PFSK-1 (cell line): ENCODE data around the gene VAV3.

Experiments
- FOXP2 ChIP-seq: optimal IDR thresholded peaks from 2 replicates; pipeline ENCODE3; 2011; ENCODE audit warnings: borderline replicate concordance, control low read depth, inconsistent platforms; ENCODE audit not compliant: insufficient read depth; ENCODE audit errors: extremely low read length, extremely low read depth
- POLR2AphosphoS5 ChIP-seq: IDR thresholded peaks from 2 replicates; pipeline ENCODE4 v1.6.1; 2012; ENCODE audit warnings: low read depth, mild to moderate bottlenecking, control low read depth, low read length, moderate library complexity
- REST ChIP-seq, 2 experiments: IDR thresholded peaks; 2 replicates each; pipeline versions ENCODE4 v1.6.1 to v1.8.0; 2011 to 2012; ENCODE audit warnings: low read depth in 2 of 2, low read length in 2 of 2, control low read depth in 1 of 2, inconsistent platforms in 1 of 2, mild to moderate bottlenecking in 1 of 2, moderate library complexity in 1 of 2; ENCODE audit not compliant: insufficient read depth in 1 of 2
- SIN3A ChIP-seq: IDR thresholded peaks from 2 replicates; pipeline ENCODE4 v1.6.1; 2012; ENCODE audit warnings: mild to moderate bottlenecking, low read length, moderate library complexity, borderline replicate concordance; ENCODE audit not compliant: insufficient read depth
- TAF1 ChIP-seq: IDR thresholded peaks from 2 replicates; pipeline ENCODE4 v1.6.1; 2012; ENCODE audit warnings: low read length, control low read depth, borderline replicate concordance; ENCODE audit not compliant: insufficient read depth

VAV3 gene

GRCh38 chr1:107941531-107941930 is 23.4 kb downstream of the VAV3 start:
- TF ChIP-seq REST (IDR thresholded peaks at IDR 0.05; ENCODE audit: insufficient read depth in 1 of 2, low read depth in 2 of 2, low read length in 2 of 2) (no peak), FOXP2 (no peak), POLR2AphosphoS5 (no peak), TAF1 (no peak), SIN3A (no peak)

- TF ChIP-seq POLR2AphosphoS5 (no peak), REST (IDR thresholded peaks at IDR 0.05; ENCODE audit: insufficient read depth in 1 of 2, low read depth in 2 of 2, low read length in 2 of 2) (no peak), TAF1 (no peak), FOXP2 (no peak), SIN3A (no peak)
These were observed 23.9 kb downstream of the VAV3 start for GRCh38 chr1:107941123-107941522.

GRCh38 chr1:107940701-107941100 is 24.3 kb downstream of the VAV3 start:
- TF ChIP-seq REST (IDR thresholded peaks at IDR 0.05; ENCODE audit: insufficient read depth in 1 of 2, low read depth in 2 of 2, low read length in 2 of 2) (no peak), SIN3A (no peak), POLR2AphosphoS5 (no peak), TAF1 (no peak), FOXP2 (no peak)

GRCh38 chr1:107940017-107940577 is 24.9 kb downstream of the VAV3 start:
- TF ChIP-seq REST (IDR thresholded peaks at IDR 0.05; ENCODE audit: insufficient read depth in 1 of 2, low read depth in 2 of 2, low read length in 2 of 2) (no peak), TAF1 (no peak), FOXP2 (no peak)

GRCh38 chr1:107939256-107939655 is 25.7 kb downstream of the VAV3 start:
- TF ChIP-seq REST (IDR thresholded peaks at IDR 0.05; ENCODE audit: insufficient read depth in 1 of 2, low read depth in 2 of 2, low read length in 2 of 2) (peak; percentile 82 to 95), FOXP2 (no peak)
